B cell (primary cell): ENCODE measurements around the gene WFIKKN2. TPM values are rescaled to one million over a fixed set of nuclear protein-coding genes. Genes with fewer than 3 reads are reported as not detected.

ENCODE experiments used
- ATAC-seq: fragments of 200-7000 bp; cut with Tn5 transposase; one replicate; pipeline ENCODE4 v1.10.0; 2021; ENCODE audit warnings: low read depth, mild to moderate bottlenecking, moderate number of reproducible peaks, moderate library complexity
- CTCF ChIA-PET: fragments of 350-600 bp; sonication (Branson Sonifier 250); formaldehyde crosslinking; loops from one replicate; lab custom pipeline; 2021; ENCODE audit warnings: antibody characterized with exemption, inconsistent platforms; lab: Charles Lee
- POLR2A ChIA-PET: fragments of 350-600 bp; sonication (Branson Sonifier 250); formaldehyde crosslinking; loops from one replicate; lab custom pipeline; 2021; ENCODE audit warnings: antibody characterized with exemption; lab: Charles Lee
- DNase-seq: peaks from one replicate; pipeline ENCODE4 v3.0.0; 2013
- H2AFZ ChIP-seq: 2 replicates; pipeline ENCODE4 v1.6.1; 2012; ENCODE audit warnings: mild to moderate bottlenecking, low read depth, low read length; ENCODE audit not compliant: insufficient read depth, poor library complexity, severe bottlenecking
- H3K27ac ChIP-seq, 2 donors: 1 replicate in 1 of 2; 2 replicates in 1 of 2; pipeline ENCODE4 v1.5.1; 2012 to 2013; ENCODE audit warnings: low read length in 2 of 2, mild to moderate bottlenecking in 2 of 2, moderate library complexity in 1 of 2
- H3K27me3 ChIP-seq, 4 experiments: fragments of 200-600 bp in 1 of 4; sonication (generic) in 1 of 4; replicated peaks in 1 of 4; 1 replicate in 2 of 4; 2 replicates in 2 of 4; pipeline versions ENCODE4 v1.6.1 to v1.7.0; 2013 to 2016; ENCODE audit warnings: low read length in 3 of 4, mild to moderate bottlenecking in 2 of 4, mixed read lengths in 1 of 4, moderate library complexity in 1 of 4; ENCODE audit not compliant: insufficient read depth in 4 of 4, control insufficient read depth in 3 of 4; ENCODE audit errors: control extremely low read depth in 1 of 4
- H3K36me3 ChIP-seq, 2 experiments: replicated peaks in 1 of 2; 1 replicate in 1 of 2; 2 replicates in 1 of 2; pipeline versions ENCODE4 v1.6.1 to v1.7.1; 2013; ENCODE audit warnings: low read length in 1 of 2; ENCODE audit not compliant: insufficient read depth in 2 of 2, control insufficient read depth in 1 of 2; ENCODE audit errors: control extremely low read depth in 1 of 2, extremely low read depth in 1 of 2
- H3K4me1 ChIP-seq, 2 donors: fragments of 200-600 bp in 1 of 2; sonication (generic) in 1 of 2; 1 replicate in 1 of 2; 2 replicates in 1 of 2; pipeline versions ENCODE4 v1.5.1 to v1.6.1; 2013 to 2017; ENCODE audit warnings: low read length in 2 of 2; ENCODE audit not compliant: control insufficient read depth in 2 of 2, insufficient read depth in 2 of 2
- H3K4me2 ChIP-seq: replicated peaks from 2 replicates; pipeline ENCODE3; 2012; ENCODE audit warnings: mild to moderate bottlenecking, low read depth, low read length; ENCODE audit not compliant: poor library complexity, severe bottlenecking
- H3K4me3 ChIP-seq, 5 experiments: fragments of 200-600 bp in 1 of 5; sonication (generic) in 1 of 5; 1 replicate in 3 of 5; 2 replicates in 2 of 5; pipeline versions ENCODE4 v1.5.1 to v1.7.0; 2011 to 2016; ENCODE audit warnings: low read length in 4 of 5, mild to moderate bottlenecking in 4 of 5, low read depth in 2 of 5, control low read depth in 1 of 5, moderate library complexity in 1 of 5; ENCODE audit not compliant: insufficient read depth in 1 of 5; ENCODE audit errors: control extremely low read depth in 1 of 5, extremely low read depth in 1 of 5
- H3K79me2 ChIP-seq: fragments of 200-600 bp; sonication (generic); one replicate; pipeline ENCODE4 v1.6.0; 2016; ENCODE audit warnings: low read length; ENCODE audit not compliant: control insufficient read depth, insufficient read depth
- H3K9ac ChIP-seq: fragments of 200-600 bp; sonication (generic); 2 replicates; pipeline ENCODE4 v1.6.1; 2017; ENCODE audit warnings: mild to moderate bottlenecking, low read length, moderate library complexity
- H3K9me3 ChIP-seq, 3 donors: one replicate each; pipeline versions ENCODE4 v1.6.1 to v1.7.1; 2013; ENCODE audit warnings: low read length in 2 of 3; ENCODE audit not compliant: control insufficient read depth in 2 of 3, insufficient read depth in 1 of 3; ENCODE audit errors: control extremely low read depth in 1 of 3
- H4K20me1 ChIP-seq: 2 replicates; pipeline ENCODE4 v1.6.0; 2012; ENCODE audit warnings: mild to moderate bottlenecking, low read length; ENCODE audit not compliant: insufficient read depth, control insufficient read depth, poor library complexity, severe bottlenecking
- H3K27ac Mint-ChIP-seq: one replicate; pipeline ENCODE4 v1.8.0; 2021; ENCODE audit warnings: mixed read lengths
- H3K27me3 Mint-ChIP-seq: one replicate; pipeline ENCODE4 v1.8.0; 2021; ENCODE audit warnings: mixed read lengths
- H3K4me1 Mint-ChIP-seq: one replicate; pipeline ENCODE4 v1.8.0; 2021; ENCODE audit warnings: mixed read lengths
- H3K4me3 Mint-ChIP-seq: one replicate; pipeline ENCODE4 v1.8.0; 2021; ENCODE audit warnings: mixed read lengths
- H3K9me3 Mint-ChIP-seq: one replicate; pipeline ENCODE4 v1.8.0; 2022; ENCODE audit warnings: mixed read lengths; ENCODE audit not compliant: insufficient read depth
- EZH2 ChIP-seq: IDR thresholded peaks from 2 replicates; pipeline ENCODE4 v1.6.1; 2012; ENCODE audit warnings: borderline replicate concordance, low read depth, mild to moderate bottlenecking, moderate library complexity, low read length; ENCODE audit not compliant: insufficient read depth, poor library complexity, severe bottlenecking
- WGBS: methylation state at CpG from one replicate; pipeline ENCODE4 v1.1.5; 2013; ENCODE audit warnings: missing lambda C conversion rate; ENCODE audit not compliant: insufficient coverage; 5-methylcytosine and 5-hydroxymethylcytosine counted together
- intact Hi-C: fragments of 100-400 bp; cut with micrococcal nuclease; formaldehyde crosslinking; loops from one replicate; pipeline ENCODE4 v1.10.0; 2022
- polyA plus RNA-seq: library from polyadenylated mRNA; depleted of rRNA; stranded (reverse); fragments of >200 nt; gene quantifications from 2 replicates; pipeline ENCODE4 v1.2.3, GENCODE V29; 2012
- total RNA-seq, 2 donors: library from RNA; stranded (reverse); fragments of 120-200 nt in 1 of 2; gene quantifications; 1 replicate in 1 of 2; 2 replicates in 1 of 2; pipeline versions ENCODE4 v1.2.3 to v1.2.4, GENCODE V29; 2013 to 2022
- TF ChIP-seq, protein P1 (sequence below): fragments of 200-600 bp; IDR thresholded peaks from one replicate; pipeline ENCODE4 v1.8.0; 2022; ENCODE audit warnings: antibody characterized with exemption, mild to moderate bottlenecking

Gene WFIKKN2
- total and polyA plus RNA-seq, 2 donors (not counting 1 experiment from before 2014, with no cell fraction given), result not detected

DNA sequence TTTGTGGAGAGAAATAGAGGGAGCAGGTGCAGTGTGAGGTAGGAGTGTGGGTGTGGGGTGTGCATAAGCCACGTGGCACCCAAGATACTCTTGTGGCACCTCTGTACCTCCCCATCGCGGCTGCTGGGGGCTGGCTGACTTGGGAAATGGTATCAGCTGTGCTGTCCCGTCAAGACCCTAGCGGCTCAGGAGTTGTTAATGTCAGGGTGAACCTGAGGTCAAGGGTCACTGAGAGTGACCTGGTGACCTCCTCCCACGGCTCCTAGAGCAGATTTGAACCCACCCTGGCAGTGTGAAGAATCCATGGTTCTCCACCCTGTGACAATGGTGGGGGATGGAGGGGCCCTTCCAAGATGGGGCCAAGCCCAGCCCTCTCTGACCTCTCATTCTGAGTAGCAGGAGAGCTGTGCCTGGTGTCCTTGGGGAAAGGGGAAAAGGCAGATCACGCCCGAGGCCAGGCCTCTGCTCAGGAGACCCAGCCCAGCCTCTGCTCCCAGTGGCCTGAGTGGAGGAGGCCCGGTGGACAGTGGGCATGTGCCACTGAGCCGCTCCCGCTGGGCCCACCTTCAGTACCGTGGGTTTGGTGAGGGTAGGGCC lies 3.0 kb upstream of the WFIKKN2 start:
- intact Hi-C loops, result no loop called here
- DNase-seq, result no peak
- POLR2A ChIA-PET, result no interaction called here
- Histone ChIP-seq H3K9me3 (no peaks in the 10 kb centered on the region), H2AFZ (no peak overlapping the region), H3K4me2 (no peak overlapping the region), H3K9ac (no peak overlapping the region), H3K36me3 (no peaks in the 10 kb centered on the region), H3K27me3 (peaks cover 0 to 5% (median under 1%) of the 10 kb centered on the region in 4 experiments), H4K20me1 (no peaks in the 10 kb centered on the region), H3K27ac (no peak overlapping the region), H3K4me1 (no peaks in the 10 kb centered on the region), H3K79me2 (no peaks in the 10 kb centered on the region), H3K4me3 (no peak overlapping the region)
- no peaks in the 10 kb centered on the region for H3K4me1 Mint-ChIP-seq
- H3K9me3 Mint-ChIP-seq, result no peaks in the 10 kb centered on the region
- 79% methylated on average over 7 of the region's 12 CpGs for WGBS
- H3K27me3 Mint-ChIP-seq, result peaks cover 22% of the 10 kb centered on the region
- CTCF ChIA-PET, result no interaction called here
- H3K27ac Mint-ChIP-seq, result no peak overlapping the region
- H3K4me3 Mint-ChIP-seq, result no peak overlapping the region
- TF ChIP-seq EZH2, result no peak
- TF ChIP-seq, protein P1, sequence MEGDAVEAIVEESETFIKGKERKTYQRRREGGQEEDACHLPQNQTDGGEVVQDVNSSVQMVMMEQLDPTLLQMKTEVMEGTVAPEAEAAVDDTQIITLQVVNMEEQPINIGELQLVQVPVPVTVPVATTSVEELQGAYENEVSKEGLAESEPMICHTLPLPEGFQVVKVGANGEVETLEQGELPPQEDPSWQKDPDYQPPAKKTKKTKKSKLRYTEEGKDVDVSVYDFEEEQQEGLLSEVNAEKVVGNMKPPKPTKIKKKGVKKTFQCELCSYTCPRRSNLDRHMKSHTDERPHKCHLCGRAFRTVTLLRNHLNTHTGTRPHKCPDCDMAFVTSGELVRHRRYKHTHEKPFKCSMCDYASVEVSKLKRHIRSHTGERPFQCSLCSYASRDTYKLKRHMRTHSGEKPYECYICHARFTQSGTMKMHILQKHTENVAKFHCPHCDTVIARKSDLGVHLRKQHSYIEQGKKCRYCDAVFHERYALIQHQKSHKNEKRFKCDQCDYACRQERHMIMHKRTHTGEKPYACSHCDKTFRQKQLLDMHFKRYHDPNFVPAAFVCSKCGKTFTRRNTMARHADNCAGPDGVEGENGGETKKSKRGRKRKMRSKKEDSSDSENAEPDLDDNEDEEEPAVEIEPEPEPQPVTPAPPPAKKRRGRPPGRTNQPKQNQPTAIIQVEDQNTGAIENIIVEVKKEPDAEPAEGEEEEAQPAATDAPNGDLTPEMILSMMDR, result no peak
- no peak for ATAC-seq

DNA sequence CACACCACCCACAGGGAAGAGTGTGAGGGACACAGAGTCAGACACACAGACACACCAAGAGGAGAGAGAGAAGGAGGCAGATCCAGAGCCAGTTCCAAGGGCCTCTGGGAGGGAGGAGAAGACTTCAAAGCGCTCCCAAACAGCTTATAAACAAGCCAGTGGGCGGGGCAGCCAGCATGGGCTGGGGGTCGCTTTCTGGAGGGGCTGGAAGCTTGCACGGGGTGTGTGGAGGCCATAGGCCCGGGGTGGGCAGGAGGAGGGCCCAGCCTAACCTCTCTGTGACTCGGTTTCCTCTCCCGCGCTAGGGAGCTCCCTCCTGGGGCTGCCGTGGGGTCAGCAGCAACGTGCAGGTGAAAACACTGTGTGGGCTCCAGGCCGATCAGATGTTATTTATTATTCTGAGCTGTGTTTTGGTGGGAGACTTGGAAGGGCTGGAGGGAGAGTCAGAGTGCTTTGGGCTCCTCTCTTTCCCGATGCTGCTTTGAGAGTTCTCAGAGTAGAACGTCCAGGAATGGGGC lies 2.5 kb upstream of the WFIKKN2 start:
- no peak overlapping the region for H3K27ac ChIP-seq
- Mint-ChIP-seq H3K4me3 (no peak overlapping the region), H3K9me3 (no peaks in the 10 kb centered on the region), H3K4me1 (no peaks in the 10 kb centered on the region), H3K27ac (no peak overlapping the region), H3K27me3 (peaks cover 22% of the 10 kb centered on the region)
- intact Hi-C loops, result no loop called here
- no peaks in the 10 kb centered on the region for H3K4me1 ChIP-seq
- 96% methylated on average over 12 of the region's 13 CpGs for WGBS
- H3K36me3 ChIP-seq, result no peaks in the 10 kb centered on the region
- CTCF ChIA-PET, result no interaction called here
- H3K9me3 ChIP-seq, result no peaks in the 10 kb centered on the region
- peaks cover 0 to 5% (median 0%) of the 10 kb centered on the region in 4 experiments for H3K27me3 ChIP-seq
- no peaks in the 10 kb centered on the region for H4K20me1 ChIP-seq
- no peaks in the 10 kb centered on the region for H3K79me2 ChIP-seq
- H3K4me2 ChIP-seq, result no peak overlapping the region
- TF ChIP-seq, protein P1, result no peak
- no peak for TF ChIP-seq EZH2
- POLR2A ChIA-PET, result no interaction called here
- no peak overlapping the region for H3K9ac ChIP-seq
- H3K4me3 ChIP-seq, result no peak overlapping the region
- ATAC-seq (no peak), DNase-seq (no peak)
- no peak overlapping the region for H2AFZ ChIP-seq
